ENCODE results near the gene PPAT. TPM values are rescaled to one million over a fixed set of nuclear protein-coding genes. Genes with fewer than 3 reads are reported as not detected.
"Not testable (repeated sequence)": the region's sequence is repeated elsewhere in the genome, so short reads cannot be mapped to it uniquely, and the experiment has no call there.

PPAT gene
- total RNA-seq, 2 donors from 2014 or later, result 7.0 to 12.2 TPM

- DNase-seq (ENCODE audit: low spot score), result no peak
- Histone ChIP-seq H3K4me3 (no peak overlapping the region), H3K9me3 (no peaks in the 10 kb centered on the region), H3K27me3 (replicated peaks; ENCODE audit: insufficient read depth) (no peaks in the 10 kb centered on the region), H3K4me1 (replicated peaks) (no peaks in the 10 kb centered on the region), H3K36me3 (no peaks in the 10 kb centered on the region), H3K27ac (no peak overlapping the region)
- intact Hi-C loops (cut with DNase I), result no loop called here
- WGBS, result 96% methylated on average over 1 of the region's 1 CpG
- TF ChIP-seq POLR2AphosphoS5 (IDR thresholded peaks at IDR 0.05) (no peak), POLR2A (IDR thresholded peaks at IDR 0.05) (no peak)
- TF ChIP-seq, protein P1, sequence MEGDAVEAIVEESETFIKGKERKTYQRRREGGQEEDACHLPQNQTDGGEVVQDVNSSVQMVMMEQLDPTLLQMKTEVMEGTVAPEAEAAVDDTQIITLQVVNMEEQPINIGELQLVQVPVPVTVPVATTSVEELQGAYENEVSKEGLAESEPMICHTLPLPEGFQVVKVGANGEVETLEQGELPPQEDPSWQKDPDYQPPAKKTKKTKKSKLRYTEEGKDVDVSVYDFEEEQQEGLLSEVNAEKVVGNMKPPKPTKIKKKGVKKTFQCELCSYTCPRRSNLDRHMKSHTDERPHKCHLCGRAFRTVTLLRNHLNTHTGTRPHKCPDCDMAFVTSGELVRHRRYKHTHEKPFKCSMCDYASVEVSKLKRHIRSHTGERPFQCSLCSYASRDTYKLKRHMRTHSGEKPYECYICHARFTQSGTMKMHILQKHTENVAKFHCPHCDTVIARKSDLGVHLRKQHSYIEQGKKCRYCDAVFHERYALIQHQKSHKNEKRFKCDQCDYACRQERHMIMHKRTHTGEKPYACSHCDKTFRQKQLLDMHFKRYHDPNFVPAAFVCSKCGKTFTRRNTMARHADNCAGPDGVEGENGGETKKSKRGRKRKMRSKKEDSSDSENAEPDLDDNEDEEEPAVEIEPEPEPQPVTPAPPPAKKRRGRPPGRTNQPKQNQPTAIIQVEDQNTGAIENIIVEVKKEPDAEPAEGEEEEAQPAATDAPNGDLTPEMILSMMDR (IDR thresholded peaks at IDR 0.05), result no peak
Observed at GRCh38 chr4:56374956-56375355, 60.5 kb downstream of the PPAT start.

GRCh38 chr4:56372774-56373173 lies 62.6 kb downstream of the PPAT start:
- no peaks in the 10 kb centered on the region for H3K9me3 ChIP-seq
- H3K4me3 ChIP-seq, result no peak overlapping the region
- no peak overlapping the region for H3K27ac ChIP-seq
- WGBS, result 0% methylated on average over 1 of the region's 1 CpG
- intact Hi-C loops (cut with DNase I), result no loop called here
- H3K36me3 ChIP-seq, result no peaks in the 10 kb centered on the region
- H3K27me3 ChIP-seq (replicated peaks; ENCODE audit: insufficient read depth), result no peaks in the 10 kb centered on the region
- no peak for DNase-seq (ENCODE audit: low spot score)
- TF ChIP-seq, protein P1 (IDR thresholded peaks at IDR 0.05), result no peak
- TF ChIP-seq POLR2AphosphoS5 (IDR thresholded peaks at IDR 0.05) (no peak), POLR2A (IDR thresholded peaks at IDR 0.05) (no peak)
- no peaks in the 10 kb centered on the region for H3K4me1 ChIP-seq (replicated peaks)

DNA sequence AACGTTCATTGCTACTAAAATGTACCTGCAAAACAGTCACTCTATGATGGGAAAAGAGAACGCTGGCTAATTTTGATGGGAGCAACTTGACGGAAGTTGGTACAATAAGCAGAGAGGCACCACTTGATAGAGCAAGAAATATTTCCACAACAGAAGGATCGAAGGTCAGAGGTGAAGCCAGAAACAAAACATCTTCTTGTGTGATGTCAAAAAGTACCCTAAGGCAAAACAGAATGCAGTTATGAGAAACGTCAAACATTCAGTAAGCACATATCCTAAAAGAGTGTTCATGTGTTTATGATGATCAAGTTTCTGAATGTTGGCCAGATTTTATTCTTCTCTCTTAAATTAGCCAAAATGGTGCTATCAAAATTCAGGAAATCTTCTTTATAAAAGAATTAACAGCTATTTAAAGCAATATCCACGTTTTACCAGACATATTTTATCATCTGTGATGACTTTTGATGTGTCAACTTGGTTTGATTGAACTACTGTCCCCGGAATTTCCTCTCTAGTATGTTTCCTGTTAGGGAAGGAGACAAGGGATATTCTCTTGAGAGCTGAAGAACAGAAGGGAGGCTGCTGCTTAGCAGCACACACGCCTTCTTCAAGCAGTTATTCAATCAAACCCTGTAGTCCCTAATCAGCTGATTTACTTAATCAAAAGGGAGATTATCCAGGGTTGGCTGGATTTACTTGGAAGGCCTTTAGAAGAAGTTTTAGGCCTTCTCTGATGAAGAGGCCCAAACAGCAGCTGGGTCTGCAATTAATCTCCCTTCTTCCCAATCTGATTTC lies 63.8 kb downstream of the PPAT start:
- DNase-seq (ENCODE audit: low spot score), result no peak
- TF ChIP-seq POLR2A (IDR thresholded peaks at IDR 0.05) (no peak), POLR2AphosphoS5 (IDR thresholded peaks at IDR 0.05) (no peak)
- TF ChIP-seq, protein P1 (IDR thresholded peaks at IDR 0.05), result no peak
- Histone ChIP-seq H3K27ac (no peak overlapping the region), H3K4me1 (replicated peaks) (no peaks in the 10 kb centered on the region), H3K9me3 (no peaks in the 10 kb centered on the region), H3K27me3 (replicated peaks; ENCODE audit: insufficient read depth) (no peaks in the 10 kb centered on the region), H3K4me3 (no peak overlapping the region), H3K36me3 (no peaks in the 10 kb centered on the region)
- WGBS, result 67% methylated on average over 8 of the region's 8 CpGs
- intact Hi-C loops (cut with DNase I), result no loop called here

DNA sequence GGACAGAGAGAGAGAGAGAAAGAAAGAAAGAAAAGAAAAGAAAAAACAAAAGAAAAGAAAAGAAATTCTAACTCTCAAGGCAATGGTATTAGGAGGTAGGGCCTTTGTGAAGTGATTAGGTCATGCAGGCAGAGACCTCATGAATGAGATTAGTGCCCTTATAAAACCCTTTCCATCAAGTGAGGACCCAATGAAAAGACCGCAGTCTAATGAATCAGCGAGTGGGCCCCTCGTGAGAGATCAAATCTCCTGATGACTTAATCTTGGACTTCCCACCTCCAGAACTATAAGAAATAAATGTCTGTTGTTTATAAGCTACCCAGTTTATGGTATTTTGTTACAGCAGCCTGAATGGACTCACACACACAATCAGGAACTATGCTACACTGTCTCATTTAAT lies 65.0 kb downstream of the PPAT start:
- Histone ChIP-seq H3K36me3 (no peaks in the 10 kb centered on the region), H3K9me3 (no peaks in the 10 kb centered on the region), H3K4me3 (no peak overlapping the region), H3K4me1 (replicated peaks) (no peaks in the 10 kb centered on the region), H3K27ac (no peak overlapping the region), H3K27me3 (replicated peaks; ENCODE audit: insufficient read depth) (no peaks in the 10 kb centered on the region)
- TF ChIP-seq POLR2AphosphoS5 (IDR thresholded peaks at IDR 0.05) (no peak), POLR2A (IDR thresholded peaks at IDR 0.05) (no peak)
- TF ChIP-seq, protein P1 (IDR thresholded peaks at IDR 0.05), result no peak
- 89% methylated on average over 3 of the region's 3 CpGs for WGBS
- intact Hi-C loops (cut with DNase I), result no loop called here
- no peak for DNase-seq (ENCODE audit: low spot score)

DNA sequence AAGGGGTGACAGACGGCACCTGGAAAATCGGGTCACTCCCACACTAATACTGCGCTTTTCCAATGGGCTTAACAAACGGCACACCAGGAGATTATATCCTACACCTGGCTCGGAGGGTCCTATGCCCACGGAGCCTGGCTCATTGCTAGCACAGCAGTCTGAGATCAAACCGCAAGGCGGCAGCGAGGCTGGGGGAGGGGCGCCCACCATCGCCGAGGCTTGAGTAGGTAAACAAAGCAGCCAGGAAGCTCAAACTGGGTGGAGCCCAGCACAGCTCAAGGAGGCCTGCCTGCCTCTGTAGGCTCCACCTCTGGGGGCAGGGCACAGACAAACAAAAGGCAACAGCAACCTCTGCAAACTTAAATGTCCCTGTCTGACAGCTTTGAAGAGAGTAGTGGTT lies 72.4 kb downstream of the PPAT start:
- H3K9me3 ChIP-seq; H3K4me1 ChIP-seq (replicated peaks); H3K27ac ChIP-seq; H3K36me3 ChIP-seq; H3K4me3 ChIP-seq; H3K27me3 ChIP-seq (replicated peaks; ENCODE audit: insufficient read depth); DNase-seq (ENCODE audit: low spot score); intact Hi-C loops (cut with DNase I): not testable (repeated sequence)
- WGBS, result 98% methylated on average over 11 of the region's 12 CpGs

Measured in prostate gland (tissue), 2 donors.